Memory B cell (primary cell): ENCODE data around the gene FXN.
"Not testable (repeated sequence)": the region's sequence is repeated elsewhere in the genome, so short reads cannot be mapped to it uniquely, and the experiment has no call there.

Experiments
- ATAC-seq: fragments of 150-1000 bp; cut with Tn5 transposase; 2 replicates; pipeline ENCODE4 v1.10.0; 2021; ENCODE audit warnings: low read depth, mild to moderate bottlenecking, moderate library complexity
- DNase-seq, 2 donors: peaks; one replicate each; pipeline ENCODE4 v3.0.0; 2022; ENCODE audit warnings: low spot score in 2 of 2
- H3K27ac Mint-ChIP-seq: one replicate; pipeline ENCODE4 v1.8.0; 2022; ENCODE audit warnings: mild to moderate bottlenecking, moderate library complexity, mixed read lengths
- H3K27me3 Mint-ChIP-seq: one replicate; pipeline ENCODE4 v1.8.0; 2022; ENCODE audit warnings: mixed read lengths
- H3K36me3 Mint-ChIP-seq: one replicate; pipeline ENCODE4 v1.8.0; 2022; ENCODE audit warnings: mild to moderate bottlenecking, mixed read lengths
- H3K4me1 Mint-ChIP-seq: one replicate; pipeline ENCODE4 v1.8.0; 2022; ENCODE audit warnings: mixed read lengths
- H3K4me3 Mint-ChIP-seq: one replicate; pipeline ENCODE4 v1.8.0; 2022; ENCODE audit warnings: mild to moderate bottlenecking, moderate library complexity, mixed read lengths
- H3K9me3 Mint-ChIP-seq: one replicate; pipeline ENCODE4 v1.8.0; 2022; ENCODE audit warnings: mixed read lengths

Gene FXN

GRCh38 chr9:69036799-69037198 lies 1.2 kb downstream of the FXN start:
- no peak for DNase-seq
- Mint-ChIP-seq H3K4me1 (peaks cover 12% of the 10 kb centered on the region), H3K27me3 (no peaks in the 10 kb centered on the region), H3K27ac (peak overlapping the region; percentile 94), H3K36me3 (peaks cover 3% of the 10 kb centered on the region), H3K4me3 (peak overlapping the region; percentile 98), H3K9me3 (peaks cover 2% of the 10 kb centered on the region)
- ATAC-seq, result no peak

GRCh38 chr9:69040646-69041045 lies 5.1 kb downstream of the FXN start:
- H3K9me3 Mint-ChIP-seq, result peaks cover 2% of the 10 kb centered on the region
- no peak overlapping the region for H3K27ac Mint-ChIP-seq
- no peaks in the 10 kb centered on the region for H3K27me3 Mint-ChIP-seq
- ATAC-seq, result no peak
- no peak overlapping the region for H3K4me3 Mint-ChIP-seq
- peaks cover 22% of the 10 kb centered on the region for H3K4me1 Mint-ChIP-seq
- peaks cover 3% of the 10 kb centered on the region for H3K36me3 Mint-ChIP-seq
- no peak for DNase-seq

GRCh38 chr9:69044240-69045219 lies 9.0 kb downstream of the FXN start:
- Mint-ChIP-seq H3K9me3 (peaks cover 2% of the 10 kb centered on the region), H3K4me1 (peaks cover 13% of the 10 kb centered on the region), H3K27ac (no peak overlapping the region), H3K4me3 (no peak overlapping the region), H3K36me3 (peaks cover 21% of the 10 kb centered on the region), H3K27me3 (no peaks in the 10 kb centered on the region)
- no peak for DNase-seq
- no peak for ATAC-seq

- no peaks in the 10 kb centered on the region for H3K27me3 Mint-ChIP-seq
- H3K4me1 Mint-ChIP-seq, result peaks cover 13% of the 10 kb centered on the region
- DNase-seq (no peak), ATAC-seq (no peak)
- H3K4me3 Mint-ChIP-seq, result no peak overlapping the region
- peak overlapping the region; percentile 11 for H3K27ac Mint-ChIP-seq
- peaks cover 23% of the 10 kb centered on the region for H3K36me3 Mint-ChIP-seq
- H3K9me3 Mint-ChIP-seq, result peaks cover 2% of the 10 kb centered on the region
These were observed 10.3 kb downstream of the FXN start for GRCh38 chr9:69045821-69046220.

GRCh38 chr9:69046723-69047122 lies 11.2 kb downstream of the FXN start:
- Mint-ChIP-seq H3K27me3 (no peaks in the 10 kb centered on the region), H3K9me3 (no peaks in the 10 kb centered on the region), H3K36me3 (peaks cover 20% of the 10 kb centered on the region), H3K4me3 (no peak overlapping the region), H3K27ac (no peak overlapping the region), H3K4me1 (peaks cover 9% of the 10 kb centered on the region)
- ATAC-seq (no peak), DNase-seq (no peak)

- ATAC-seq (no peak), DNase-seq (no peak)
- no peak overlapping the region for H3K4me3 Mint-ChIP-seq
- H3K36me3 Mint-ChIP-seq, result peaks cover 20% of the 10 kb centered on the region
- H3K27ac Mint-ChIP-seq, result no peak overlapping the region
- H3K4me1 Mint-ChIP-seq, result peaks cover 9% of the 10 kb centered on the region
- H3K27me3 Mint-ChIP-seq, result no peaks in the 10 kb centered on the region
- H3K9me3 Mint-ChIP-seq, result no peaks in the 10 kb centered on the region
These were observed 11.8 kb downstream of the FXN start for GRCh38 chr9:69047371-69047770.

- H3K27me3 Mint-ChIP-seq, result no peaks in the 10 kb centered on the region
- no peaks in the 10 kb centered on the region for H3K9me3 Mint-ChIP-seq
- ATAC-seq (no peak), DNase-seq (no peak)
- H3K36me3 Mint-ChIP-seq, result peaks cover 23% of the 10 kb centered on the region
- H3K4me3 Mint-ChIP-seq, result no peak overlapping the region
- peaks cover 3% of the 10 kb centered on the region for H3K4me1 Mint-ChIP-seq
- no peak overlapping the region for H3K27ac Mint-ChIP-seq
These were observed 13.5 kb downstream of the FXN start for GRCh38 chr9:69049094-69049493.

- H3K4me3 Mint-ChIP-seq, result not testable (repeated sequence)
These were observed 15.4 kb downstream of the FXN start for GRCh38 chr9:69050936-69051335.

GRCh38 chr9:69054989-69055388 lies 19.4 kb downstream of the FXN start:
- Mint-ChIP-seq H3K9me3 (no peaks in the 10 kb centered on the region), H3K4me1 (no peaks in the 10 kb centered on the region), H3K36me3 (peaks cover 24% of the 10 kb centered on the region), H3K27ac (no peak overlapping the region), H3K4me3 (no peak overlapping the region), H3K27me3 (no peaks in the 10 kb centered on the region)
- DNase-seq (no peak), ATAC-seq (no peak)

More at GRCh38 chr9:69050936-69051335, 15.4 kb downstream of the FXN start:
- not testable (repeated sequence) for H3K4me1 Mint-ChIP-seq, H3K27ac Mint-ChIP-seq, DNase-seq, ATAC-seq, H3K27me3 Mint-ChIP-seq, H3K9me3 Mint-ChIP-seq
- H3K36me3 Mint-ChIP-seq, result peaks cover 23% of the 10 kb centered on the region

GRCh38 chr9:69056191-69056815 lies 20.8 kb downstream of the FXN start:
- H3K9me3 Mint-ChIP-seq, result no peaks in the 10 kb centered on the region
- peaks cover 34% of the 10 kb centered on the region for H3K36me3 Mint-ChIP-seq
- H3K27ac Mint-ChIP-seq, result no peak overlapping the region
- H3K4me3 Mint-ChIP-seq, result no peak overlapping the region
- DNase-seq, result no peak
- H3K4me1 Mint-ChIP-seq, result peaks cover 5% of the 10 kb centered on the region
- no peaks in the 10 kb centered on the region for H3K27me3 Mint-ChIP-seq
- ATAC-seq, result no peak

GRCh38 chr9:69058101-69058500 lies 22.5 kb downstream of the FXN start:
- no peak overlapping the region for H3K4me3 Mint-ChIP-seq
- peaks cover 34% of the 10 kb centered on the region for H3K36me3 Mint-ChIP-seq
- no peak for DNase-seq

GRCh38 chr9:69060766-69061165 lies 25.2 kb downstream of the FXN start:
- H3K27ac Mint-ChIP-seq, result no peak overlapping the region
- no peak overlapping the region for H3K4me3 Mint-ChIP-seq
- peaks cover 37% of the 10 kb centered on the region for H3K36me3 Mint-ChIP-seq
- DNase-seq, result no peak
- H3K27me3 Mint-ChIP-seq, result no peaks in the 10 kb centered on the region
- no peak for ATAC-seq
- no peaks in the 10 kb centered on the region for H3K9me3 Mint-ChIP-seq
- H3K4me1 Mint-ChIP-seq, result peaks cover 5% of the 10 kb centered on the region

More at GRCh38 chr9:69058101-69058500, 22.5 kb downstream of the FXN start:
- no peaks in the 10 kb centered on the region for H3K27me3 Mint-ChIP-seq
- ATAC-seq, result no peak
- no peaks in the 10 kb centered on the region for H3K9me3 Mint-ChIP-seq
- peaks cover 5% of the 10 kb centered on the region for H3K4me1 Mint-ChIP-seq
- H3K27ac Mint-ChIP-seq, result no peak overlapping the region

- no peaks in the 10 kb centered on the region for H3K9me3 Mint-ChIP-seq
- H3K27me3 Mint-ChIP-seq, result no peaks in the 10 kb centered on the region
- peaks cover 5% of the 10 kb centered on the region for H3K4me1 Mint-ChIP-seq
- no peak overlapping the region for H3K4me3 Mint-ChIP-seq
- H3K36me3 Mint-ChIP-seq, result peaks cover 41% of the 10 kb centered on the region
- H3K27ac Mint-ChIP-seq, result no peak overlapping the region
- ATAC-seq (no peak), DNase-seq (no peak)
These were observed 26.6 kb downstream of the FXN start for GRCh38 chr9:69062195-69062594.

- H3K36me3 Mint-ChIP-seq, result peaks cover 36% of the 10 kb centered on the region
- DNase-seq (no peak), ATAC-seq (no peak)
- no peak overlapping the region for H3K27ac Mint-ChIP-seq
- H3K4me3 Mint-ChIP-seq, result no peak overlapping the region
- H3K27me3 Mint-ChIP-seq, result no peaks in the 10 kb centered on the region
- no peaks in the 10 kb centered on the region for H3K9me3 Mint-ChIP-seq
- H3K4me1 Mint-ChIP-seq, result peaks cover 5% of the 10 kb centered on the region
These were observed 28.3 kb downstream of the FXN start for GRCh38 chr9:69063839-69064238.
